GM15510 (cell line): ENCODE data around the gene MAG.

Experiments
- POLR2A ChIP-seq: IDR thresholded peaks from 3 replicates; pipeline ENCODE4 v1.6.1; 2011; ENCODE audit warnings: borderline replicate concordance; ENCODE audit not compliant: insufficient read length; ENCODE audit errors: extremely low read depth

MAG gene

DNA sequence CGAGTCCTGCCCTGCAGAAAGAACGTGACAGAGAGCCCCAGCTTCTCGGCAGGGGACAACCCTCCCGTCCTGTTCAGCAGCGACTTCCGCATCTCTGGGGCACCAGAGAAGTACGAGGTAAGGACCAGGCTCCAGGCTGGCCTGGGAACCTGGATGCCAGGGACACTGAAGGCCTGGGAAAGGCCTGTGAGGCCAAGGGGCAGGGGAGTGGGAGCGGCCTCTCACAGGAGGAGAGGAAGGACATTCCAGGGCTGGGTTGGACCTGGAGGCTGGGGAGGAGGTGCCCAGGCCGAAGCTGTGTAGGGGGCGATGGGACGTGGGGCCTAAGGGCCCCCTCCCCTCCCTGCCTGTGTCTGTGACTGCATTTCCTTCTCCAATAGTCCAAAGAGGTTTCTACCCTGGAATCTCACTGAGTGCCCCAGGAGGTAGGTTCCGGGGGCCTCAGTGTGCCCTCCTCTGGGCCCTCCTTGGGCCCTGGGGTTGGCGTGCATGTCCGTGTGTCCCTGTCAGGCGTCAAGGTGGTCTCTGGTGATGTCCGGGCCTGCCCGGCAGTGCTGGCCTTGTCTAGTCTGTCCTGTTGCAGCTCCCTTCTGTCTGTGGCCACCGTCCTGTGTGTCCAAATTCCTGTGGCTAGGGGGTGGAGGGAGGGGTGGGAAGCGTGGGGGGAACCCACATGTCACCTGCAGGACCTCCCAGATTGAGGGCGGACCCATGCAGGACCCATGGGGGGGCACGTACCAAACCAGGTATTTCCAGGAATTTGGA is 20.1 kb downstream of the MAG start:
- TF ChIP-seq POLR2A: no peak

- TF ChIP-seq POLR2A: no peak
Observed at GRCh38 chr19:35313587-35313986, 21.6 kb downstream of the MAG start.

DNA sequence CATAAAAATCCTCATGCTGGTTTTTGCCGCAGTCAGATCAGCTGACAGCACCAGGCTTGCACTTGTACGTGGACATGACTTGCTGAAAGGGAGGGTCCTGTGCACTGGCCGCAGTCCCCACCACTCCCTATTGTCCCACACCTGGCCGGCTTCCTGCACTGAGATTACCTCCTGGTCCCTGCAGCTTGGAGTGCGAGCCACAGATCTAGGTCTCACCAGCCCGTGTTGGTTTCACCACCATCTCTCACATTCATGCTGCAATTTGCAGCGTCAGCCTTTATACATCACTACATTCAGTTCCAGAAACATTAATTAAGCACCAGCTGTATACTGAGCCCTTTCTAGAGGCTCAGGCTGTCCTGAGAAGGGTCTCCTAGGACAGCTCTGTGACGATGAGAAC is 22.1 kb downstream of the MAG start:
- TF ChIP-seq POLR2A: no peak

GRCh38 chr19:35314858-35315470 is 23.0 kb downstream of the MAG start:
- no peak for TF ChIP-seq POLR2A

DNA sequence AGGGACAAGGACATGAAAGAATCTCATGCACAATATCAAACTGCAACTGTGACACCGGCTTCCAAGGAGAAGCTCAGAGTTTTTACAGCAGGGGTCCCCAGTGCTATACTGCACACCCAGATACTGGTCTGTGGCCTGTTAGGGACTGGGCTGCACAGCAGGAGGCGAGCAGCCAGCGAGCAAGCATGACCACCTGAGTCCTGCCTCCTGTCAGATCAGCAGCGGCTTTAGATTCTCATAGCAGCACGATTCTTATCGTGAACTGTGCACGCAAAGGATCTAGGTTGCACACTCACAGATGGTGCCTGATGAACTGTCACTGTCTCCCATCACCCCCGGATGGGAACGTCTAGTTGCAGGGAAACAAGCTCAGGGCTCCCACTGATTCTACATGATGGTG is 23.9 kb downstream of the MAG start:
- no peak for TF ChIP-seq POLR2A

- no peak for TF ChIP-seq POLR2A
Observed at GRCh38 chr19:35316560-35316959, 24.6 kb downstream of the MAG start.

DNA sequence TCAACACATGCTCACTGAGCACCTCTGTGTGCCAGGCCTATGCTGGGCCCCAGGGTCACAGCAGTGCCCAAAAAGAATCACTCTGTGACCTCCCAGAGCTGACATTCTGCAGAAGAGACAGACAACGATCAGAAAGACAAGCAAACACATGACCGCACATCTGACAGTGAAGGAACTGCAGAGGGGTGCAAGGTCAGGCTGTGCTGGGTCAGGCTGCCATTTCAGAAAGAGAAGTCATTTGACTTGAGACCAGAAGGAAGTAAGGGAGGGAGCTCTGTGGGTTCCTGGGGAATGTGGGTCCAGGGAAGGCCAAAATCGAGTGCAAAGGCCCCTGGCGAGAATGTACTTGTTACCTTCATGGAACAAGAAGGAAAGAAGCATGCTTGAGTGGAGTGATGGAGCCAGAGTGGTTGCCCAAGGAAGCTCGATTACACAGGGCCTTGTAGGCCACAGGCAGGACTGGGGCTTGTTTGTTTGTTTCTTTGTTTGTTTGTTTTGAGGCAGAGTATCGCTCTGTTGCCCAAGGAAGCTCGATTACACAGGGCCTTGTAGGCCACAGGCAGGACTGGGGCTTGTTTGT is 25.6 kb downstream of the MAG start:
- TF ChIP-seq POLR2A: no peak

DNA sequence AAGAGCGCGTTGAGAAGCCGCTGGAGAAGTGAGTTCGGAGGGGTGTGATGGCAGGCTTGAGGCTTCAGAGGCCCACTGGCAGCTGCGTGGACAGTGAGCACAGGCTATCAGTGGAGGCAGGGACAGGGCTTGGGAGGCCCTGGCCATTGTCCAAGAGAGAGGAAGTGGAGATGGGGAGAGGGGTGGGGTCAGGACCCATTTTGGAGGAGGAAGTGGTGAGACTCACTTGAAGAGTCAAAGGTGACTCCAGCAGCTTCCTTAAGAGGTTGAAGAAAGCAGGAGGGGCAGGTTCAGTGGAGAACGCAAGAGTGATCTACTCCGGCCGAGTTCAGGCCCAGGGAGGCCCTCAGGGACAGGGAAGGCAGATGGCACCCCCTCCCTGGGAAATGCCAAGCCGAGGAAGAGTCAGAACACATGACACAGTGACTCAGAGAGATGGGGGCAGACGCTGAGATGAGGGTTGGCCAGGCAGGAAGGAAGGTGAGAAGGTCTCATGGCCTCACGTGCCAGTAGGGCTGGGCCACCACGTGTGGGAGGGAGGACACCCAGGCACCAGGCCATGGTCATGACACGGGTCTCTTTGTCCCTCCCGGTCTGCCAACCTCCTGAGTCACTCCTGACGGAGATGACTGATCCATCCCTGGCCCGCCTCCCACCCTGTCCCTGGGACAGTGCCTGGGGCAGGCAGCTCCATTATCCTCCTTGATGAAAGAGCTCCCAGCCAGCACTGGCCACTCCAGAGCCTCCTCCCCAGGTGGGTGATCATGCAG is 26.9 kb downstream of the MAG start:
- no peak for TF ChIP-seq POLR2A

- TF ChIP-seq POLR2A: no peak
Observed at GRCh38 chr19:35320065-35320713, 28.2 kb downstream of the MAG start.

- TF ChIP-seq POLR2A: no peak
Observed at GRCh38 chr19:35321291-35321690, 29.3 kb downstream of the MAG start.

GRCh38 chr19:35322014-35322413 is 30.1 kb downstream of the MAG start:
- TF ChIP-seq POLR2A: no peak

DNA sequence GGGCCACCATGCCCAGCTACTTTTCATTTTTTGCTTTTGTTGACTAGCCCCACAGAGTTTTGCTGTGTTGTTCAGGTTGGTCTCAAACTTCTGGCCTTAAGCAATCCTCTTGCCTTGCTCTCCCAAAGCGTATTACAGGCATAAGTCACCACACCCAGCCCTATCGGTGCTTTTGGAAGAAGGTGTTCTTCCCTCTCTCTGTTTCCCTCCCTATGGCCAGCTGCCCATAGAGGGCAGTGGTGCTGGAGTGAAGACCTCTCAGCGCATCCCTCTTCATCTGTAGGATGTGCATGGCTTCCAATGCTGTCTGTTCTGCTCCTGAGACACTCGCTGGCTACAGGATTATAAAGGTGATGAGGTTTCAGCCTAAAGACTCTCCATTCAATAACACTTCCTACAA is 35.7 kb downstream of the MAG start:
- TF ChIP-seq POLR2A: no peak

GRCh38 chr19:35328851-35329285 is 36.9 kb downstream of the MAG start, which contains the start of gene CD22:
CD22 (plus strand) TSS chr19:35329187; CDS start chr19:35332041, 2,854 bp downstream.
- TF ChIP-seq POLR2A: peak; percentile 74

DNA sequence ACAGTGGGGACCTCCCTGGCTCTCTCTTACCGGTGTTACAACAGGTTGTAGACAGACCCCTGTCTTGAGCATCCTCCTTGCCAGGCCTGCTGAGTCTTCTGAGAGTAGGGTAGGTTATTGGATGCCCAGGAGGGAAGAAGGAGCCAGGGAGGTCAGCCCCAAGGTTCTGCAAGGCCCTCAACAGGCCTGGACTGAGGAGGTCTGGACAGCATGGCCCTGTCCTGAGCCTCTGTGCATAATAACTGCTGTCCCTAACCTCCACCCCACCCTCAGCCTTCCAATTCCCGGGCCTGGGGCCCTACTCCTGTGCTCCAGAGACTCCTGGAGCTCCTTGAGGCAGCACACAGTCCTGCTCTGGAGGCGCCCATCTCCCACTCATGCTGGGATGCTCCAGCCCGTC is 37.4 kb downstream of the MAG start:
- TF ChIP-seq POLR2A: peak; percentile 4
